K562 (cell line): ENCODE measurements around the gene NUAK1. TPM values are rescaled to one million over a fixed set of nuclear protein-coding genes. Genes with fewer than 3 reads are reported as not detected.

Experiments
- CEBPG ChIP-seq, 3 experiments: fragments of 200-800 bp in 1 of 3; sonication (Bioruptor generic) in 1 of 3; sonication (generic) in 1 of 3; formaldehyde crosslinking in 1 of 3; IDR thresholded peaks in 2 of 3; conservative IDR thresholded peaks in 1 of 3; 2 replicates each; pipeline versions ENCODE4 v1.6.1 to v1.8.0; 2016 to 2022; ENCODE audit warnings: missing compliant biosample characterization in 2 of 3, missing genetic modification characterization in 2 of 3, mild to moderate bottlenecking in 1 of 3, missing genetic modification reagents in 1 of 3
- FOXO4 ChIP-seq: fragments of 450-650 bp; formaldehyde crosslinking; IDR thresholded peaks from 2 replicates; pipeline ENCODE4 v1.4.0; 2020; ENCODE audit warnings: mild to moderate bottlenecking, moderate library complexity
- GTF2E2 ChIP-seq: fragments of 200-800 bp; sonication (Bioruptor generic); IDR thresholded peaks from 2 replicates; pipeline ENCODE4 v1.6.1; 2016; ENCODE audit warnings: missing genetic modification characterization, missing compliant biosample characterization
- HBP1 ChIP-seq: fragments of 450-650 bp; formaldehyde crosslinking; IDR thresholded peaks from 2 replicates; pipeline ENCODE4 v1.4.0; 2022; ENCODE audit warnings: missing genetic modification characterization
- HEY1 ChIP-seq: fragments of 250-450 bp; sonication (Bioruptor Pico); IDR thresholded peaks from 2 replicates; pipeline ENCODE4 v1.5.0; 2020; ENCODE audit warnings: mild to moderate bottlenecking, moderate library complexity, borderline replicate concordance
- HLTF ChIP-seq: fragments of 450-650 bp; IDR thresholded peaks from 2 replicates; pipeline ENCODE4 v1.6.1; 2016
- NR2C2 ChIP-seq, 2 experiments: fragments of 200-800 bp in 1 of 2; sonication (Bioruptor generic) in 1 of 2; sonication (generic) in 1 of 2; formaldehyde crosslinking in 1 of 2; IDR thresholded peaks; 2 replicates each; pipeline versions ENCODE4 v1.6.1 to v1.8.0; 2016 to 2022; ENCODE audit warnings: mild to moderate bottlenecking in 1 of 2, missing compliant biosample characterization in 1 of 2, missing genetic modification characterization in 1 of 2, missing genetic modification reagents in 1 of 2
- SNRNP70 ChIP-seq: fragments of 200-400 bp; formaldehyde crosslinking; optimal IDR thresholded peaks from 2 replicates; pipeline ENCODE3; 2017; ENCODE audit warnings: low read depth, low read length
- ZNF639 ChIP-seq, 2 experiments: fragments of 200-800 bp in 1 of 2; sonication (Bioruptor generic) in 1 of 2; sonication (generic) in 1 of 2; formaldehyde crosslinking in 1 of 2; IDR thresholded peaks in 1 of 2; conservative IDR thresholded peaks in 1 of 2; 2 replicates each; pipeline versions ENCODE4 v1.5.0 to v1.6.1; 2016 to 2020; ENCODE audit warnings: missing compliant biosample characterization in 1 of 2, missing genetic modification characterization in 1 of 2, missing genetic modification reagents in 1 of 2
- ZNF77 ChIP-seq: fragments of 250-450 bp; sonication (Bioruptor Pico); IDR thresholded peaks from 2 replicates; pipeline ENCODE4 v1.5.0; 2020
- polyA plus RNA-seq, 8 experiments: library from polyadenylated mRNA; depleted of rRNA in 4 of 8; stranded (reverse) in 5 of 8; unstranded in 3 of 8; fragments of >200 nt; fragmentation: Nextera tagmentation in 2 of 8; fragmentation: Illumina TruSeq in 1 of 8; extraction: Ambion mirVana in 2 of 8; extraction: Trizol in 1 of 8; gene quantifications; 2 replicates each; pipeline versions ENCODE4 v1.2.1 to v1.2.3, GENCODE V29; 2011 to 2014; ENCODE audit warnings: inconsistent platforms in 1 of 8, missing spikeins in 1 of 8
- total RNA-seq, 7 experiments: library from RNA; depleted of rRNA in 6 of 7; stranded (reverse); fragments of >200 nt in 6 of 7; fragmentation: Illumina TruSeq in 2 of 7; extraction: Trizol in 2 of 7; gene quantifications; 2 replicates each; pipeline versions ENCODE4 v1.2.1 to v1.2.3, GENCODE V29; 2011 to 2021; ENCODE audit warnings: low replicate concordance in 1 of 7

Gene NUAK1
- total and polyA plus RNA-seq, 9 of the 15 experiments (the other 6 are each of a cell fraction or from before 2014, with no cell fraction given) = 0.02 TPM; not detected in 8

GRCh38 chr12:106152334-106152733 is 13.6 kb upstream of the NUAK1 start (continued):
- TF ChIP-seq FOXO4 (CRISPR knock-in tag) (no peak), HEY1 (CRISPR knock-in tag) (no peak), HLTF (no peak), GTF2E2 (no peak), HBP1 (CRISPR knock-in tag) (no peak), ZNF639 (CRISPR knock-in tag; conservative IDR thresholded peaks at IDR 0.05 in 1 of 2, IDR thresholded peaks at IDR 0.05 in 1 of 2) (no peak), NR2C2 (CRISPR knock-in tag; IDR thresholded peaks at IDR 0.05) (no peak), NR2C2 (tag; IDR thresholded peaks at IDR 0.05) (no peak), SNRNP70 (no peak), ZNF77 (CRISPR knock-in tag) (no peak), CEBPG (CRISPR knock-in tag; IDR thresholded peaks at IDR 0.05) (no peak), CEBPG (tag; conservative IDR thresholded peaks at IDR 0.05 in 1 of 2, IDR thresholded peaks at IDR 0.05 in 1 of 2) (no peak)
